Stimulated activated CD8-positive, alpha-beta memory T cell treated with anti-CD3 and anti-CD28 coated beads, Interleukin-15, amount 100 ng/mL, for 1 hour (primary cell): ENCODE measurements around the gene RANBP17.

Experiments used
- DNase-seq: peaks from one replicate; pipeline ENCODE4 v3.0.0-alpha.2; 2020; ENCODE audit warnings: low read depth

Gene RANBP17

GRCh38 chr5:171093598-171093997 is 231.8 kb downstream of the RANBP17 start:
- no peak for DNase-seq

GRCh38 chr5:171094356-171094755 is 232.5 kb downstream of the RANBP17 start:
- DNase-seq: no peak

GRCh38 chr5:171102877-171103610 is 241.2 kb downstream of the RANBP17 start:
- no peak for DNase-seq

DNA sequence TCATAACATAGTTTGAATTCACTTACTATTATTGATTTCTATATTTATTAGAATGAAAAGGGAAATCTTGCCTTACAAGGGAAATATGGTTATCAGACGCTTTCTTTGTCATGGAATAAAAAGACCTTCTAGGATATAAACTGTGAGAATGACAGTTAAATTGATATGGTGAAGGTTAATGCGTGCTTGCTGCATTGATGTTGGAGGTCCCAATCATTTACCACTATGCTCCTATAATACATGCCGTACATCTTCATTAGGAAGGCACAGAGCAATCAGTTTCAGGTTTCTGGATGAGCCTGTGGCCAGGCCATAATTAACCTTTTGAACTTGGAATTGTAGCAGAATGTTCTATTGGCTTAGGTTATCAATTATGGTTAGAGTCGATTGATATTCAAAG is 245.9 kb downstream of the RANBP17 start:
- DNase-seq: no peak

GRCh38 chr5:171115519-171115918 is 253.7 kb downstream of the RANBP17 start:
- DNase-seq: no peak

DNA sequence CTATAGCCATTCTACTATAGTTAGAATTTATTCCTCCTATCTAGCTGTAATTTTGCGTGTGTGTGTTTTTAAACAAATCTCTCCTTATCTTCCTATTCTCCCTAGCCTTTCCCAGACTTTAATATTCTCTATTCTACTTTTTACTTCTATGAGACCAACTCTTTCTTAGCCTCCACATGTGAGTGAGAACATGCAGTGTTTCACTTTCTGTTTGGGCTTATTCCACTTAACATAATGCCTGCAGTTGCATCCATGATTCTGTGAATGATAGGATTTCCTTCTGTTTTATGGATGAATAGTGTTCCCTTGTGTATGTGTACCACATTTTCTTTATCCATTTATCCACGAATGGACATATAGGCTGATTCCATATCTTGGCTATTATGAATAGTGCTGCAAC is 254.9 kb downstream of the RANBP17 start:
- DNase-seq: no peak

GRCh38 chr5:171120986-171121622 is 259.3 kb downstream of the RANBP17 start:
- DNase-seq: no peak

GRCh38 chr5:171121638-171122037 is 259.8 kb downstream of the RANBP17 start:
- no peak for DNase-seq

DNA sequence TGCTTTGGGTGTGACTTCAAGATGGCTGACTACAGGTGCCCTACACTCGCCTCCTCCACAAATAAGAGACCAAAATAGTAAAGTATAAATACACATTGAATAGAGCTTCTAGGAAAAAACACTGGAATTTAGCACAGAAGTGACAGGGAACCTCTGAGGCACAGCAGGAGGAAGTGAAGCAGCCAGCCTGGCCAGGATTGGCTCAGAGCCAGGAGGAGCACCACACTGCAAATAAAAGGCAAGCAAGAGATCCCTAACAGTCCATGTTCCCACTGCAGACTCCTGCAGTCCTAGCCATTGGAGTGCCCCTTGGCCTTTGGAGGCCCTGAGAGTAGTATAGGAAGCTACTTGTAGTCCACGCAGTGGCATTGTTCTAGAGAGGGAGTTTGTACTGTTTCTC is 260.6 kb downstream of the RANBP17 start:
- DNase-seq: no peak

- DNase-seq: no peak
These were observed 261.6 kb downstream of the RANBP17 start for GRCh38 chr5:171123417-171123816.

DNA sequence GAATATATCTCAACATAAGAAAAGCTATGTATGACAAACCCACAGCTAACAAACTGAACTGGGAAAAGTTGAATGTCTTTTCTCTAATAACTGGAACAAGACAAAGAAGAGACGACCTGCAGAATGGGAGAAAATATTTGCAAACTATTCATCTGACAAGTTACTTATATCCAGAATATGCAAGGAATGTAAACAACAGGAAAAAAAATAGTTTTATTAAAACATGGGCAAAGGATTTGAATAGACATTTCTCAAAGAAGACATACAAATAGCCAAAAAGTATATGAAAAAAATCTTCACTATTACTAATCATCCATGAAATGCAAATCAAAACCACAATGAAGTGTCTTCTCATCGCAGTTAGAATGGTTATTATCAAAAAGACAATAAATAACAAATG is 265.5 kb downstream of the RANBP17 start:
- DNase-seq: no peak

GRCh38 chr5:171128136-171128535 is 266.3 kb downstream of the RANBP17 start:
- DNase-seq: no peak

DNA sequence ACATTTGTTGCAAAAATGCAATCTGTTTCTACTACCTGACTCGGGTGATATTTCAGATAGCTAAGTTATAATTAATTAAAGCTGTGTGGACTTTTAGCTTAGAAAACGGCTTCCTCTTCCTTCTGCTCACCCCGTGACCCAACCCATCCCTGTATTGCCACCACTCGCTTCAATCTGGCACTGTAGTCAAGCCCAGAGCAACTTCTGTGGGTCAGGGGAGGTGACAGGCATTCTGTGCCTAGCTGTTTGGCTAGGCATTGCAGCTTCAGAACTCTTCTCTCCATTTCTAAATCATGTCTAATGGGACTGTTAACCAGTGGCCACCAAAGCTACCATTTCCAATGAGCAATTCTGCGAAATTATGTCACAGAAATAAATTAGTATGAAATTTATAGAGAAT is 267.5 kb downstream of the RANBP17 start:
- no peak for DNase-seq

- no peak for DNase-seq
These were observed 269.7 kb downstream of the RANBP17 start for GRCh38 chr5:171131497-171131896.

DNA sequence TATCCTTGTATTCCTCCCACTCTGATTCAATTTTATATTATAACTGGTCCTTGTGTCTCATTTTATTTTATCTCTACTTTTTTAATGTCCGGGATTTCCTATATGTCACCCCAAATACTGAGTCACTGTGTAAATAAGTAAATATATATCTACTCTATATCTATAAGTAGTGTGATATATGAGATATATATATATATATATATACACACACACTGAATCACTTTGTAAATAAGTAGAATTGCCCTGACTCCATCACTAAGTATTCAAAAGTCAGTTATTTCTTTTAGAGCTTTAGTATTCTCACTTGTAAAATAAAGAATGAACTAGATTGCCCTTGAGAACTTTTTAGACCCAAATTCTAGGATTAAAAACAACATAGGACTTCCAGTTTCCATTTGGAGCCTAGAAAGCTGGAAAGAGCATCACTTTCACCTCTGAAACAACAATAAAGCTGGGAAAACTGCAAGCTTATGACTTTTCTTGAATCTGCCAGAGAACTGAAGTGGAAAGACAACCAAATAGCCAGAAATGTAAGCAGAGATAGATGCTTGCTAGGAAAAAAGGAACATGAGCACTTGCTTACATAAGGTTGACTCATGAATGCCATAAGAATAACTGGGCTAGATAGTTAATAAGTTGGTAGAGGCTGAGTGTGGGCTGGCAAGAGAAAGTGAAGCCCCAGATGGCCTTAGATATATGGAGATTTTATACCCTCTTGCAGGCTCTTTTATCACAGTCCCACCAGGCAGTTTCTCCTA is 276.1 kb downstream of the RANBP17 start:
- no peak for DNase-seq

DNA sequence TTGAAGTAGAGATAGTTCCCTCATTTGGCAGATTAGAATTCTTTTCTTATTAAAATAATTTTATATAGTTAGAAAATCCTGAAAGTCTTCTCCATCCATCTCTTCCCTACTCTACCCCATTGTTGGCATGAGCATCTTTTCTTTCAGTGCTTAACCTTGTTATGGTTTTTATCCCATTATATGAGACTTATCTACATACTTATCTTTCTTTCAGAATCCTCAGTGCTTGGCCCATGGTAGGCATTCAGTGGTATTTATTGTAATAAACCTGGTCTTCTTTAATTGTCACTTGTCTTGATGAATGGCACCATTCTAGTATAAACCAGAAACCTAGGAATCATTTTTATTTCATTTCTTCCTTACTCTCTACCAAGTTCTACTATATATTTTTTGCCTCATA is 277.4 kb downstream of the RANBP17 start:
- DNase-seq: no peak

DNA sequence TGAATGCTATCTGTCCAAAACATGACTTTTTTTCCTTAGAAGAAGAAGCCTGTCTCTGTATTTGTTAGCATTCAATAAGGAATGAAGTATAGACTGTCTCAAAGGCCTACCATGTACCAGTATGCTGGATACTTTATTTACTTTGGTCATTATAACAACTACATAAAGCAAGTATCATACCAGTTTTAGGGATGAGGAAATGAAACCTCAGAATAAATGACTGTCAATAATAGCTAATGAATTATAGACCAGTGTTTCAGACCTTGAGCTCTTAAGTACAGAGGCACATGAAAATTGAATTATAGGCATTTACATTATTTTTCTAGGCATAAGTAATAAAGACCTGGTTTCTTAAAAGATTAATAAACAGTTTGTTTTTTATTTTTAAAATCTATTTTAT is 280.8 kb downstream of the RANBP17 start:
- no peak for DNase-seq

DNA sequence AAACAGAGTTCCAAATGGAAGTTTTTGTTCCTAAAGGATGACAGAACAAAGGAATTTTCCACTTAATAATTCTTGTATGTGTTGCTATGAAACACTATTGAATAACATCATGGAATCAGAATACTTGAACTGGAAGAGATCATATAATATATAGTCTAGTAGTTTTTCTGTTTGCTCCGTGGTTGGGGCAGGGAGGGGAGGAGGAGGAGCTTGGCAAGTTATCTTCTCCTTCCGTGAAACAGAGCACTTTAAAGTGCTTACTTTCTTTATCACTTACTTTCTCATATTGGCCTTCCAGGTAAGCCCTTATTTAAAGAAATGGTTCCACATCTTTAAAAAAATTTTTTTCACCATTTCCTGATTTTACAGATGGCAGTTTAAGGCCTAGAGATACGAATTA is 281.4 kb downstream of the RANBP17 start:
- DNase-seq: no peak

GRCh38 chr5:171143926-171144325 is 282.1 kb downstream of the RANBP17 start:
- no peak for DNase-seq

- DNase-seq: no peak
These were observed 287.5 kb downstream of the RANBP17 start for GRCh38 chr5:171149333-171149732.

DNA sequence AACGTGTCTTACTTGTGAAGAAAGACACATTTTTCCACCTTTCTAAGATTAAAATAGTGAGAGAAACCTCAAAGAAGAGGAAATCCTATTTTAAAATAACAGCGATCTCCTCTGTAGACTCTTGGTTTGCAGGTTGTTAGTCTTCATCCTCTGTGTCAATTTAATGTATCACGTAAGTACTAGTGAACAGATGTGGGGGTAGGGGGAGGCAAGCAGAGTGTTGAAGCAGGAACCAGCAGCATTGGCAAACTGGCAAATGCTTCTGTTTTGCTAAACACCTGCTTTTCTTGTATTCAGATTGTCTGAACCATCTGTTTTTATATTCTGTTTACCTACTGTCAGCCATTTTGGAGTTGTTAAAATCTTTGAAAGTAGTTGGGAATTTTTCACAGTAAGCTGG is 288.0 kb downstream of the RANBP17 start:
- DNase-seq: no peak

DNA sequence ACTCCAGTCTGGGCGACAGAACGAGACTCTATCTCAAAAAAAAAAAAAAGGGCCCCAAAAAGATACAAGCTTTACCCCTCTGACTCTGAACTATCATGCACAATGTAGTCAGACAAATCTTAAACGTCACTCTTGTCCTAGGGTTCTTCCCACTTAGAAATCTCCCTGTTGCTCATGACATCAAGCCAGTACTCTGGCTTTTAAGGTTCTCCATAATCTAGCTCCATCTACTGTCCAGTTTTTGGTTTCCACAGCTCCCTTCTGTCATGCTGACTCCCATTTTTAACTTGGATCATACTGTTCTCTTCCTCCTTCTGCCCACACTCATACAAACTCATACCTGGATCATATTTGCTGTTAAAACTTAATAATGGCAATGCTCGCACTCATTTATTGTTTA is 290.6 kb downstream of the RANBP17 start:
- DNase-seq: no peak

DNA sequence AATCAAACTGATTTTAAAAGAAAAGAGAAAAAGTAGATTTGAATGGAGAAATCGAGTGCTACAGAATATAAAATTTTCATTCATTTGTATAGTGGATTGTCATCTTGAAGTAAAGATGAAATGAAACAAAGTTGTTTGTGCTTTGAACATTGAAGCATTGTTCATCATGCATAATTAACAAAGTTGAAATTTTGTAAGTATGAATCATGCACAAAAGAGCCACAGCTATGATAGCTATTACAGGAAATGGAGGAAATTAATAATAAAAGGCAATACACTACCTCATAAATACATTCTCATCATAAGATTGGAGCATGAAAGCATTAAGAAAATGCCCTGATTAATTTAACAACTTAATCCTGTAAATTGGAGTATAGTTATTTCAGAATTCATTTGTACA is 293.8 kb downstream of the RANBP17 start:
- DNase-seq: no peak
